ENCODE results near the gene JAKMIP1.
"Not testable (repeated sequence)": the region's sequence is repeated elsewhere in the genome, so short reads cannot be mapped to it uniquely, and the experiment has no call there.

Gene JAKMIP1

GRCh38 chr4:6010789-6011188, 189.6 kb downstream of the JAKMIP1 start:
- no peak overlapping the region for H3K4me3 ChIP-seq (ENCODE audit: low read depth, low read length)
- TF ChIP-seq CTCF (conservative IDR thresholded peaks at IDR 0.05; ENCODE audit: low read depth, low read length) = no peak
- DNase-seq (ENCODE audit: low read depth) = no peak

DNA sequence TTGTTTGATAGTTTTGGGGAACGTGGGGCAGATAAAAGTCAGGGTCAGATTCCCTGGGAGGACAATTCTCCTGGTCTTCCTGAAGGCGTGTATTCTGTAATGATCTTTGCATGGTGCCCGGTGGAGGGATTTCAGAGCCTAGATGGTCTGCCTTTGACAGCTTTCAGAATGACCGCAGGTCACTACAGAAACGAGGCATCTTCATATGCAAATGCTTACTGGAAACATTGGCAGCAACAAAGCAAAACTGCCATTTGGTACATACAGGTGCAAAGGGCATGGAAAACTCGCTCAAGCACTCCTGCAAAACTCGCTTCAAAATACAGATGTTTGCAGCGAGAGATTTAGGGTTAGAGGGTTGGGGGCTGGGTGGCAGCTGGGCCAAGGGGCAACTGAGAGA, 190.9 kb downstream of the JAKMIP1 start:
- H3K4me3 ChIP-seq (ENCODE audit: low read depth, low read length) = no peak overlapping the region
- no peak for TF ChIP-seq CTCF (conservative IDR thresholded peaks at IDR 0.05; ENCODE audit: low read depth, low read length)
- no peak for DNase-seq (ENCODE audit: low read depth)

DNA sequence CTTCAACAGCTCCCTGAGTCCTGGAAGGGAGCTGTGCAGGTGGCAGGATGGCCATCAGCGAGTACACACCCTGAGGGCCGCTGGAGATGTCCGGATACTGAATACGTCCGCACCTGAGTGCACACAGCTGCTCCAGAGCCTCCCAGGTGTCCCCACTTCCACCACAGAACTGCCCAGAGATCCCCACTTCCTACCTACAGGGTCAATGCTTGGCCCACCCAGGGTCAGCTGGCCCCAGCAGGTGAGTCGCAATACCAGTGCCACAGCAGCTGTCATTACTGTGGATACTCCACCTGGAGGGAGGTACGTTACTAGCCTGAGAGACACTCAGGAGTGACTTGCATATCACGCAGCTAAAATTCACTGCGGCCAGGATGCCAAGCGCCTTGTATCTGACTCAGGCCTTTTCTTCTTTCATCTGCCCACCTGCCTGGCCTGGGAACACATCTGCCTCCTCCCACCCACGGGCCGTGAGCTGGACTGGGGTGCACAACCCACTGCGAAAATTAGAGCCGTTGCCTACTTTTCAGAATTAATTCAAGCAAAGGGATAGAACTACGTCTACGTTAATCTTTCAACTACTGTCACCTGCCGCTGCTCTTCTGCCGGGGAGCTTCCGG, 191.5 kb downstream of the JAKMIP1 start:
- TF ChIP-seq CTCF (conservative IDR thresholded peaks at IDR 0.05; ENCODE audit: low read depth, low read length) = no peak
- no peak for DNase-seq (ENCODE audit: low read depth)

DNA sequence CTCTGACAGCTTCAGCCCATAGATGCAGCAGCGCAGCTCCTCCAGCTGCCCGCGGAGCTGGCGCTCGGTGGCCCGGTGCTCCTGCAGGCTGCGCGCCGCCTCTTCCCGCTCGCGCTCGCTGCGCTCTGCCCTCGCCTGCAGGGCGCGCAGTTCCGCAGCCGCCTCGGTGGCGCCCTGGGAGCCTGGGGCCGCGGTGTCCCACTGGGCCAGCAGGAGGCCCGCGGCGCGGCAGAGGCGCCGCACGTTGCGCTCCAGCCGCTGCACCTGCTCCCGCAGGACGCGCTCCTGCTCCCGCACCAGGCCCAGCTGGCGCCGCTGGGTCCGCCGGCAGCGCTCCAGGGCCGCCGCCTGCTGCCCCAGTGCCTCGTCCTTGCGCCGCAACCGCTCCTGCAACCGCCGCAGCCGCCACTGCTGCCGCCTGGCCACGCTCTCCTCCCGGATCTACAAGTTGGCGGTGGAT, 192.2 kb downstream of the JAKMIP1 start:
- no peak overlapping the region for H3K4me3 ChIP-seq (ENCODE audit: low read depth, low read length)
- no peak for DNase-seq (ENCODE audit: low read depth)
- TF ChIP-seq CTCF (conservative IDR thresholded peaks at IDR 0.05; ENCODE audit: low read depth, low read length) = no peak

More for the DNA sequence above, 191.5 kb downstream of the JAKMIP1 start:
- H3K4me3 ChIP-seq (ENCODE audit: low read depth, low read length) = no peak overlapping the region

- DNase-seq (ENCODE audit: low read depth) = no peak
- no peak overlapping the region for H3K4me3 ChIP-seq (ENCODE audit: low read depth, low read length)
- no peak for TF ChIP-seq CTCF (conservative IDR thresholded peaks at IDR 0.05; ENCODE audit: low read depth, low read length)
These were observed 195.2 kb downstream of the JAKMIP1 start for GRCh38 chr4:6005175-6005574.

GRCh38 chr4:6003485-6003884, 196.9 kb downstream of the JAKMIP1 start:
- H3K4me3 ChIP-seq (ENCODE audit: low read depth, low read length); DNase-seq (ENCODE audit: low read depth): not testable (repeated sequence)

- no peak for TF ChIP-seq CTCF (conservative IDR thresholded peaks at IDR 0.05; ENCODE audit: low read depth, low read length)
- H3K4me3 ChIP-seq (ENCODE audit: low read depth, low read length) = no peak overlapping the region
- no peak for DNase-seq (ENCODE audit: low read depth)
These were observed 197.4 kb downstream of the JAKMIP1 start for GRCh38 chr4:6002926-6003325.

All from choroid plexus epithelial cell (primary cell).